Trophoblast cell (in vitro differentiated cells and primary cell): Measurements from ENCODE around the gene CA12.
"Not testable (repeated sequence)": the region's sequence is repeated elsewhere in the genome, so short reads cannot be mapped to it uniquely, and the experiment has no call there.

Source experiments
- DNase-seq, 2 donors: peaks; one replicate each; pipeline ENCODE4 v3.0.0-alpha.2; 2016
- H2AFZ ChIP-seq: 2 replicates; pipeline ENCODE4 v1.6.1; 2013; ENCODE audit warnings: low read length, moderate library complexity, mild to moderate bottlenecking; ENCODE audit not compliant: insufficient read depth, poor library complexity
- H2AK5ac ChIP-seq: 2 replicates; pipeline ENCODE4 v1.6.1; 2013; ENCODE audit warnings: mild to moderate bottlenecking, low read length
- H2BK120ac ChIP-seq: 2 replicates; pipeline ENCODE4 v1.6.1; 2013; ENCODE audit warnings: low read length, mild to moderate bottlenecking, moderate library complexity; ENCODE audit not compliant: insufficient read depth, poor library complexity
- H2BK12ac ChIP-seq: 2 replicates; pipeline ENCODE4 v1.6.1; 2013; ENCODE audit warnings: mild to moderate bottlenecking, low read length, moderate library complexity
- H2BK5ac ChIP-seq: 2 replicates; pipeline ENCODE4 v1.6.1; 2013; ENCODE audit warnings: low read length, low read depth, moderate library complexity, mild to moderate bottlenecking; ENCODE audit not compliant: poor library complexity
- H3K14ac ChIP-seq: 2 replicates; pipeline ENCODE4 v1.6.1; 2013; ENCODE audit warnings: mild to moderate bottlenecking, low read length
- H3K18ac ChIP-seq: 2 replicates; pipeline ENCODE4 v1.6.1; 2013; ENCODE audit warnings: mild to moderate bottlenecking, low read length
- H3K23ac ChIP-seq: 2 replicates; pipeline ENCODE4 v1.6.1; 2013; ENCODE audit warnings: low read length
- H3K27ac ChIP-seq: 2 replicates; pipeline ENCODE4 v1.5.1; 2013; ENCODE audit warnings: low read depth, mild to moderate bottlenecking, inconsistent platforms, low read length, moderate library complexity
- H3K27me3 ChIP-seq: 2 replicates; pipeline ENCODE4 v1.6.1; 2013; ENCODE audit warnings: inconsistent platforms, mild to moderate bottlenecking, low read length, moderate library complexity; ENCODE audit not compliant: insufficient read depth
- H3K36me3 ChIP-seq, 2 experiments: 1 replicate in 1 of 2; 2 replicates in 1 of 2; pipeline ENCODE4 v1.6.1; 2013; ENCODE audit warnings: low read length in 2 of 2, mild to moderate bottlenecking in 2 of 2, moderate library complexity in 1 of 2; ENCODE audit not compliant: insufficient read depth in 2 of 2, control insufficient read depth in 1 of 2
- H3K4ac ChIP-seq: 2 replicates; pipeline ENCODE4 v1.6.1; 2013; ENCODE audit warnings: low read depth, mild to moderate bottlenecking, low read length, moderate library complexity
- H3K4me1 ChIP-seq, 2 experiments: 1 replicate in 1 of 2; 2 replicates in 1 of 2; pipeline ENCODE4 v1.6.1; 2013; ENCODE audit warnings: low read length in 2 of 2, mild to moderate bottlenecking in 2 of 2, moderate library complexity in 1 of 2; ENCODE audit not compliant: insufficient read depth in 2 of 2, control insufficient read depth in 1 of 2
- H3K4me2 ChIP-seq: 2 replicates; pipeline ENCODE4 v1.6.1; 2013; ENCODE audit warnings: inconsistent platforms, mild to moderate bottlenecking, low read length, moderate library complexity
- H3K4me3 ChIP-seq: 2 replicates; pipeline ENCODE4 v1.5.1; 2013; ENCODE audit warnings: mild to moderate bottlenecking, low read depth, low read length, inconsistent platforms
- H3K79me1 ChIP-seq: one replicate; pipeline ENCODE4 v1.6.1; 2013; ENCODE audit warnings: low read length
- H3K79me2 ChIP-seq: 2 replicates; pipeline ENCODE4 v1.6.1; 2013; ENCODE audit warnings: low read length, mild to moderate bottlenecking; ENCODE audit not compliant: control insufficient read depth, insufficient read depth, poor library complexity
- H3K9ac ChIP-seq: 2 replicates; pipeline ENCODE4 v1.6.1; 2013; ENCODE audit warnings: mild to moderate bottlenecking, low read length
- H3K9me3 ChIP-seq: 2 replicates; pipeline ENCODE4 v1.6.1; 2013; ENCODE audit warnings: low read depth, mild to moderate bottlenecking, control low read depth, inconsistent platforms, low read length; ENCODE audit not compliant: insufficient read depth
- H4K12ac ChIP-seq: 2 replicates; pipeline ENCODE4 v1.6.1; 2013; ENCODE audit warnings: low read depth, mild to moderate bottlenecking, low read length, moderate library complexity
- H4K8ac ChIP-seq: 2 replicates; pipeline ENCODE4 v1.6.1; 2013; ENCODE audit warnings: low read depth, mild to moderate bottlenecking, low read length, moderate library complexity
- H4K91ac ChIP-seq: one replicate; pipeline ENCODE4 v1.6.1; 2013; ENCODE audit warnings: low read depth, mild to moderate bottlenecking, low read length, moderate library complexity
- WGBS: extraction: QIAGEN DNeasy Blood & Tissue Kit; methylation state at CpG from one replicate; pipeline ENCODE4 v1.1.7; 2013; ENCODE audit warnings: missing lambda C conversion rate; ENCODE audit not compliant: insufficient read length, insufficient coverage; ENCODE audit errors: extremely low coverage; 5-methylcytosine and 5-hydroxymethylcytosine counted together

The CA12 gene

DNA sequence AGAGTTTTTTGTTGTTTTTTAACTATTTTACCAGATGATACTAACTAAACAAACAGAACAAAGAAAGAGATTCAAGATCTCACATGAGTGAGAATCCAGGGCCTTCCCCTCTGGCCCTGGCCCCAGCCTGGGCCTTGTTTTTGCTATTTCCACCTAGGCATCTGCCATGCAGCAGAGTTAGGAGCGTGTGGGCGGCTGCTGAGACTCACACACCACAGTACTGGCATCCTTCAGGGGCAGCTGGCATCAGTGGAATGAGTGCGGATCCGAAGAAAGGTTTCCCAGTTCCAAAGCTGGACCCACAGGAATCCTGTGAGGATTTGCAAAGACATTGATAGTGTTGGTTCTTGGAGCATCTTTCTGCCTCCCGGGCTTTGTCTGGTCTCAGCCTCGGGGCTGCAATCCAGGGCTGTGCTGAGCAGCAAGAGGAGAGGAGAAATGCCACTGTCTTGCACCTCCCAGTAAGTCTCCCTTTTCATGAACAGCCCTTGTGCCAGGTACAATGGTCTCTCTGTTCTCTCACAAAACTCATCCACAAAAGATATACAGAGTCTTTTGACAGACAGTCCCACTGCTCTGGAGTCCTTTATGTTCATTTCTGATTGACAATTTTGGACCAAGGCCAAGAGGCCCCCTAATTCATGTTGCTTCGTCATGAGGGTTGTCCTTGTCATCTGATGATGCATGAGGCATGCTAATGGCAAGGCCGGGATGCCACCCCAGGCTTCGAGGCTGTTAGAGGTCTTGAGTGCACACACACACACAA is 57.7 kb downstream of the CA12 start:
- Histone ChIP-seq H3K4me2 (no peak overlapping the region), H3K27me3 (no peaks in the 10 kb centered on the region), H4K91ac (no peak overlapping the region), H3K4me3 (no peak overlapping the region), H2BK12ac (no peak overlapping the region), H3K79me1 (no peaks in the 10 kb centered on the region), H2BK5ac (no peak overlapping the region), H3K9ac (no peak overlapping the region), H4K8ac (no peak overlapping the region), H2AK5ac (no peak overlapping the region), H4K12ac (no peak overlapping the region), H3K79me2 (no peaks in the 10 kb centered on the region), H2BK120ac (no peak overlapping the region), H3K23ac (no peak overlapping the region), H3K4ac (no peak overlapping the region), H3K18ac (no peak overlapping the region), H3K14ac (no peak overlapping the region), H3K9me3 (no peaks in the 10 kb centered on the region), H3K27ac (no peak overlapping the region), H3K4me1 (no peaks in the 10 kb centered on the region), H3K36me3 (no peaks in the 10 kb centered on the region), H2AFZ (no peak overlapping the region)
- WGBS: no CpG with 5 or more reads among the region's 9 CpGs
- no peak for DNase-seq

DNA sequence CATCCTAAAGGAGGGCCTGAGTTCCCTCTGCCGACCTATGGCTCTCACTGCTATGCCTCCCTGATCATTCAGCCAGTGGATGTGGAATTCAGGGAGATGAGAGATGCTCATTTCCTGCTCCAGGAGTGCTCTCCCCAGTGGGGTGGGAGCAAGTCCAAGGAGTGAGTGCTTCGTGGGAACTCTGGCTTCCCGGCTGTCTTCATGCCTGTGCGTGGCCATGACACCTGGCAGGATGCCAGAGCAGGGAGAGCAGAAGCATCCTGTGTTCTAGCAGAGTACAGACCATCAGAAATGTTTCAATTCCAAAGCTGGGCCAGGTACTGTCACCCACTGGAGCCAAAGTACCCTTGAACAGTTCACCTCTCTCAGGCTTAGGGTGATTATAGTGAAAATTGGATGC is 59.1 kb downstream of the CA12 start:
- Histone ChIP-seq H3K27me3 (no peaks in the 10 kb centered on the region), H3K4me2 (no peak overlapping the region), H3K4me3 (no peak overlapping the region), H3K9me3 (no peaks in the 10 kb centered on the region), H2BK5ac (no peak overlapping the region), H3K14ac (no peak overlapping the region), H3K9ac (no peak overlapping the region), H4K91ac (no peak overlapping the region), H3K79me1 (no peaks in the 10 kb centered on the region), H2BK120ac (no peak overlapping the region), H3K4me1 (no peaks in the 10 kb centered on the region), H3K23ac (no peak overlapping the region), H3K4ac (no peak overlapping the region), H3K79me2 (no peaks in the 10 kb centered on the region), H2AK5ac (no peak overlapping the region), H4K12ac (no peak overlapping the region), H2BK12ac (no peak overlapping the region), H3K18ac (no peak overlapping the region), H4K8ac (no peak overlapping the region), H3K36me3 (no peaks in the 10 kb centered on the region), H3K27ac (no peak overlapping the region), H2AFZ (no peak overlapping the region)
- no peak for DNase-seq
- no CpG with 5 or more reads among the region's 4 CpGs for WGBS

DNA sequence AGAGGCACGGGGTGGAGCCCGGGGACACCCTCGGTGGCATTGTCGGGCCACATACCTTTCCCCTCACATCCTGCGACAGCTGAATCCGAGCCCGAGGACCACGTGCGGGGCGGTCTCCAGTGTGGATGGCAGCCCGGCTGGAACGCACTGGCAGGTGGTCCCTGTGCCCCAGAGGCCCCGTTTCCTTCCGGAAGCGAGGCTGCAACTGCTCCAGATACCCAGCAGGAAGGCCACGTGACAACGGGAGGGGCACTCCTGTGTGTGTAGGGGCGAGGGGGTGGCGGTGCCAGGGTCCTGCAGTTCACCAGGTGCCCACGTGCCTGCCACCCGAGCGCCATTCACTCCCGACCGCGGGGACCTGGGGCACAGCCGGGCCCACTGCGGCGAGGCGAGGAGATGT is 60.2 kb downstream of the CA12 start:
- Histone ChIP-seq H4K91ac (no peak overlapping the region), H3K14ac (no peak overlapping the region), H3K18ac (no peak overlapping the region), H3K36me3 (no peaks in the 10 kb centered on the region), H3K4me3 (no peak overlapping the region), H3K23ac (no peak overlapping the region), H2BK120ac (no peak overlapping the region), H2BK12ac (no peak overlapping the region), H4K8ac (no peak overlapping the region), H3K4ac (no peak overlapping the region), H3K27ac (no peak overlapping the region), H3K27me3 (no peaks in the 10 kb centered on the region), H3K9me3 (no peaks in the 10 kb centered on the region), H3K4me2 (no peak overlapping the region), H3K79me1 (no peaks in the 10 kb centered on the region), H3K4me1 (no peaks in the 10 kb centered on the region), H2BK5ac (no peak overlapping the region), H2AFZ (no peak overlapping the region), H3K79me2 (no peaks in the 10 kb centered on the region), H3K9ac (no peak overlapping the region), H4K12ac (no peak overlapping the region), H2AK5ac (no peak overlapping the region)
- WGBS: no CpG with 5 or more reads among the region's 29 CpGs
- no peak for DNase-seq

DNA sequence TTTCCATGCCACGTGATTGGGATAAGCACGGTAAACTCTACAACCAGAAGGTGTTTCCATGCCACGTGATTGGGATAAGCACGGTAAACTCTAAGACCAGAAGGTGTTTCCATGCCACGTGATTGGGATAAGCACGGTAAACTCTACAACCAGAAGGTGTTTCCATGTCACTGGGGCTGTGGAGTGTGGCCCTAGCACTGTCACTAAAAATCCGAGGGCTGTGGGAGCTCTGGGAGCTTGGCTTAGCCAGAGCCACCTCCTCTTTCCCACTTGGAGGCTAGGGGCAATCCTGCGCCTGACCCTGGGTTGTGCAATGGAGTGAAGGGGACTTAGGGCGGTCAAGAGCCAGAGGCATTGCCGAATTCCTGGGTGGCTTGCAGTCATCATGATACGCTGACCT is 60.7 kb downstream of the CA12 start:
- not testable (repeated sequence) for H3K14ac ChIP-seq, H3K4me3 ChIP-seq, H2BK12ac ChIP-seq, H3K4me1 ChIP-seq, H3K27ac ChIP-seq, H3K9ac ChIP-seq, H2BK5ac ChIP-seq, H2BK120ac ChIP-seq, H3K79me2 ChIP-seq, H4K8ac ChIP-seq, H3K4me2 ChIP-seq, DNase-seq, H3K18ac ChIP-seq, H3K23ac ChIP-seq, H3K9me3 ChIP-seq, H3K36me3 ChIP-seq, H3K4ac ChIP-seq, H3K79me1 ChIP-seq, H2AK5ac ChIP-seq, H2AFZ ChIP-seq, H4K91ac ChIP-seq, H3K27me3 ChIP-seq, H4K12ac ChIP-seq
- no CpG with 5 or more reads among the region's 11 CpGs for WGBS
